Right ventricle myocardium superior (tissue), 1 donor: ENCODE data around the gene CARS1. TPM values are rescaled to one million over a fixed set of nuclear protein-coding genes. Genes with fewer than 3 reads are reported as not detected.
"Not testable (repeated sequence)": the region's sequence is repeated elsewhere in the genome, so short reads cannot be mapped to it uniquely, and the experiment has no call there.

ENCODE experiments used
- ATAC-seq: fragments of 200-7000 bp; cut with Tn5 transposase; one replicate; pipeline ENCODE4 v1.9.1; 2020; ENCODE audit warnings: mild to moderate bottlenecking; ENCODE audit not compliant: poor library complexity
- DNase-seq: peaks from one replicate; pipeline ENCODE4 v3.0.0-alpha.2; 2020
- intact Hi-C: fragments of 100-400 bp; cut with DNase I; formaldehyde crosslinking; loops from one replicate; pipeline ENCODE4 v1.11.2; 2022
- total RNA-seq: library from RNA; stranded (reverse); fragmentation: NEBNext Ultra II Directional; extraction: Animal tissue kit (Norgen Biotek cat#: 25700); gene quantifications from one replicate; pipeline ENCODE4 v1.2.1, GENCODE V29; 2021
- donor health status: DM: no; HTN: yes; CAD: no; lungs with severe emphysema.

Gene CARS1
- total RNA-seq, 1 donor from 2014 or later: 12.8 TPM

GRCh38 chr11:3074912-3075589, 17.8 kb upstream of the CARS1 start:
- intact Hi-C loops: no loop called here
- DNase-seq (peak; percentile 60), ATAC-seq (no peak)

- peak; percentile 27 for ATAC-seq
- peak; percentile 7 for DNase-seq
- intact Hi-C loops: no loop called here
Observed at GRCh38 chr11:3073029-3073435, 15.8 kb upstream of the CARS1 start.

- no peak for DNase-seq
- ATAC-seq: no peak
- intact Hi-C loops: no loop called here
Observed at GRCh38 chr11:3069425-3069824, 12.2 kb upstream of the CARS1 start.

- ATAC-seq, intact Hi-C loops: not testable (repeated sequence)
- peak; percentile 3 for DNase-seq
Observed at GRCh38 chr11:3066308-3066707, 9.1 kb upstream of the CARS1 start.

- intact Hi-C loops, ATAC-seq: not testable (repeated sequence)
Observed at GRCh38 chr11:3064709-3065108, 7.5 kb upstream of the CARS1 start.

GRCh38 chr11:3063876-3064275, 6.7 kb upstream of the CARS1 start:
- DNase-seq: peak; percentile 16
- ATAC-seq, intact Hi-C loops: not testable (repeated sequence)

More at GRCh38 chr11:3064709-3065108, 7.5 kb upstream of the CARS1 start:
- not testable (repeated sequence) for DNase-seq

- intact Hi-C loops, DNase-seq, ATAC-seq: not testable (repeated sequence)
Observed at GRCh38 chr11:3063432-3063831, 6.2 kb upstream of the CARS1 start.

- intact Hi-C loops: no loop called here
- DNase-seq (no peak), ATAC-seq (no peak)
Observed at GRCh38 chr11:3060436-3061025, 3.3 kb upstream of the CARS1 start.

GRCh38 chr11:3058753-3059664, 1.8 kb upstream of the CARS1 start:
- no peak for ATAC-seq
- intact Hi-C loops: no loop called here
- no peak for DNase-seq

- no peak for ATAC-seq
- intact Hi-C loops: no loop called here
- no peak for DNase-seq
Observed at GRCh38 chr11:3056296-3057068, 741 bp downstream of the CARS1 start.

- no peak for DNase-seq
- no peak for ATAC-seq
- intact Hi-C loops: no loop called here
Observed at GRCh38 chr11:3055891-3056290, 1.3 kb downstream of the CARS1 start.

GRCh38 chr11:3052567-3052966, 4.7 kb downstream of the CARS1 start:
- ATAC-seq: no peak
- intact Hi-C loops: loop anchor here (5.0 kb wide), 1 partner anchor 35 kb away; no protein-coding TSS in a partner anchor
- DNase-seq: no peak

- ATAC-seq: no peak
- no peak for DNase-seq
- intact Hi-C loops: loop anchor here (5.0 kb wide), 1 partner anchor 35 kb away; no protein-coding TSS in a partner anchor
Observed at GRCh38 chr11:3052109-3052479, 5.1 kb downstream of the CARS1 start.

GRCh38 chr11:3051196-3052108, 5.8 kb downstream of the CARS1 start:
- ATAC-seq: no peak

GRCh38 chr11:3050386-3051195, 6.6 kb downstream of the CARS1 start:
- ATAC-seq (no peak), DNase-seq (no peak)
- intact Hi-C loops: loop anchor here (5.0 kb wide), 1 partner anchor 37 kb away; no protein-coding TSS in a partner anchor

More at GRCh38 chr11:3051196-3052108, 5.8 kb downstream of the CARS1 start:
- no peak for DNase-seq
- intact Hi-C loops: loop anchor here (5.0 kb wide), 1 partner anchor 36 kb away; no protein-coding TSS in a partner anchor

- intact Hi-C loops: loop anchor here (5.0 kb wide), 1 partner anchor 38 kb away; no protein-coding TSS in a partner anchor
- ATAC-seq: peak; percentile 75
- peak; percentile 80 for DNase-seq
Observed at GRCh38 chr11:3049430-3050243, 7.6 kb downstream of the CARS1 start.
